Naive thymus-derived CD8-positive, alpha-beta T cell (primary cell): ENCODE measurements around the gene BEAN1. TPM values are rescaled to one million over a fixed set of nuclear protein-coding genes. Genes with fewer than 3 reads are reported as not detected.
"Not testable (repeated sequence)": the region's sequence is repeated elsewhere in the genome, so short reads cannot be mapped to it uniquely, and the experiment has no call there.

Source experiments
- ATAC-seq, 2 donors: fragments of 150-1000 bp; cut with Tn5 transposase in 1 of 2; sonication (Bioruptor Pico), chemical (Tn5 transposase) in 1 of 2; 1 replicate in 1 of 2; 2 replicates in 1 of 2; pipeline ENCODE4 v1.10.0; 2021; ENCODE audit warnings: mild to moderate bottlenecking in 2 of 2, moderate library complexity in 2 of 2
- POLR2A ChIA-PET: fragments of 350-600 bp; sonication (Branson Sonifier 250); formaldehyde crosslinking; loops from one replicate; lab custom pipeline; 2021; ENCODE audit warnings: antibody characterized with exemption; lab: Charles Lee
- DNase-seq, 10 donors: peaks; one replicate each; pipeline versions ENCODE4 v3.0.0 to v3.0.0-alpha.2; 2020 to 2022
- H3K27ac Mint-ChIP-seq, 10 donors: one replicate each; pipeline ENCODE4 v1.8.0; 2020 to 2022; ENCODE audit warnings: mild to moderate bottlenecking in 10 of 10, mixed read lengths in 10 of 10, moderate library complexity in 4 of 10, inconsistent platforms in 1 of 10
- H3K27me3 Mint-ChIP-seq, 5 donors: one replicate each; pipeline ENCODE4 v1.8.0; 2021 to 2022; ENCODE audit warnings: mixed read lengths in 5 of 5
- H3K36me3 Mint-ChIP-seq, 3 donors: one replicate each; pipeline ENCODE4 v1.8.0; 2020 to 2022; ENCODE audit warnings: mixed read lengths in 3 of 3, mild to moderate bottlenecking in 2 of 3, inconsistent platforms in 1 of 3
- H3K4me1 Mint-ChIP-seq, 4 donors: one replicate each; pipeline ENCODE4 v1.8.0; 2021 to 2022; ENCODE audit warnings: mixed read lengths in 4 of 4
- H3K4me3 Mint-ChIP-seq, 10 donors: one replicate each; pipeline ENCODE4 v1.8.0; 2020 to 2022; ENCODE audit warnings: mild to moderate bottlenecking in 10 of 10, mixed read lengths in 10 of 10, moderate library complexity in 6 of 10, inconsistent platforms in 1 of 10
- H3K9me3 Mint-ChIP-seq, 9 donors: one replicate each; pipeline ENCODE4 v1.8.0; 2020 to 2022; ENCODE audit warnings: mixed read lengths in 9 of 9, mild to moderate bottlenecking in 3 of 9, inconsistent platforms in 1 of 9, moderate library complexity in 1 of 9
- polyA plus RNA-seq, 3 donors: library from polyadenylated mRNA; unstranded; fragments of 300-500 nt; fragmentation: Illumina TruSeq; gene quantifications; one replicate each; pipeline ENCODE4 v1.2.3, GENCODE V29; 2021
- total RNA-seq, 8 experiments: library from RNA in 2 of 8; stranded (reverse) in 2 of 8; gene quantifications; one replicate each; pipeline ENCODE4 v1.2.3 and lab custom pipeline; 2021 to 2026

BEAN1 gene
- total and polyA plus RNA-seq, 5 experiments from 2014 or later = not detected

- Mint-ChIP-seq H3K36me3 (peaks cover 0 to 3% (median 0%) of the 10 kb centered on the region in 3 donors), H3K4me1 (peaks cover 2 to 15% (median 5%) of the 10 kb centered on the region in 4 donors), H3K27ac (no peak overlapping the region), H3K9me3 (no peaks in the 10 kb centered on the region), H3K4me3 (no peak overlapping the region), H3K27me3 (no peaks in the 10 kb centered on the region)
- no peak for ATAC-seq
- DNase-seq = no peak
- POLR2A ChIA-PET = interaction anchor here (1.6 kb wide), 1 partner anchor 13 kb away, joined by 3 read pairs; no protein-coding TSS in a partner anchor
Measured at GRCh38 chr16:66507731-66508239, 80.7 kb downstream of the BEAN1 start.

- peaks cover 0 to 3% (median 0%) of the 10 kb centered on the region in 3 donors for H3K36me3 Mint-ChIP-seq
- H3K27ac Mint-ChIP-seq = no peak overlapping the region
- no peaks in the 10 kb centered on the region for H3K27me3 Mint-ChIP-seq
- H3K9me3 Mint-ChIP-seq = no peaks in the 10 kb centered on the region
- DNase-seq (no peak), ATAC-seq (no peak)
- H3K4me3 Mint-ChIP-seq = no peak overlapping the region
- H3K4me1 Mint-ChIP-seq = peaks cover 4 to 14% (median 5%) of the 10 kb centered on the region in 4 donors
- POLR2A ChIA-PET = interaction anchor here (1.6 kb wide), 1 partner anchor 12 kb away, joined by 3 read pairs; no protein-coding TSS in a partner anchor
Measured at GRCh38 chr16:66508248-66508913, 81.3 kb downstream of the BEAN1 start.

DNA sequence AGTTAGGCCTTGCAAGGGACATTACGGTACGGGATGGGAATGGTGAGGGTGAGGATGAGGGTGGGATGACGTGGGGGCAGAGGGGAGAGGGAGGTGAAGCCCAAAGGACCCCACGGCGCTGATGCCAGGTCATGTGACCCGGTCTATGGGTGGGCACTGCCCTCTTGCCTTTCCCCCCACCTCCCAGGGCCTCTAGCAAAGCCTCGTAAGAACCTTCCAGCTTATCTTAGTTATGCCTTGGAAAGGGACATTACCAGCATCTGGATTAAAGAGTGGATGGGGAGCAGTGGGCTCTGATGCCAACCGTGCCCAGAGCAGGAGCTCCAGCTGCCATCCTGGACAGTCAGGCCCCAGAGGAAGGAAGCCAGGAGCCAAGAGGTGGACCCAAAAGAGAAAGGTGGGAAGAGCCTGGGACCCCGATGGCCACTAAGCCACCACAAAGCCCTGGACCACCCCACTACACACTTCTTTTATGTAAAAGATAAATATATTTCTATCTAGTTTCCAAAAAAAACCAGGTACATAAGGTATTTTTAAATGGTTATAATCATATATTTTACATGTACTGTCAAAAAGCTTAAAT, 81.9 kb downstream of the BEAN1 start:
- H3K36me3 Mint-ChIP-seq = peaks cover 0 to 3% (median 0%) of the 10 kb centered on the region in 3 donors
- POLR2A ChIA-PET = interaction anchor here (1.6 kb wide), 1 partner anchor 11 kb away, joined by 3 read pairs; no protein-coding TSS in a partner anchor
- ATAC-seq (no peak), DNase-seq (peak in 1 of 10 donors; percentile 28)
- no peaks in the 10 kb centered on the region for H3K27me3 Mint-ChIP-seq
- H3K4me3 Mint-ChIP-seq = no peak overlapping the region
- peaks cover 4 to 14% (median 6%) of the 10 kb centered on the region in 4 donors for H3K4me1 Mint-ChIP-seq
- no peak overlapping the region for H3K27ac Mint-ChIP-seq
- H3K9me3 Mint-ChIP-seq = no peaks in the 10 kb centered on the region

- POLR2A ChIA-PET = no interaction called here
- DNase-seq = peak in 1 of 10 donors; percentile 40
- Mint-ChIP-seq H3K4me3 (no peak overlapping the region), H3K27me3 (no peaks in the 10 kb centered on the region), H3K36me3 (peaks cover 0 to 3% (median 0%) of the 10 kb centered on the region in 3 donors), H3K4me1 (peaks cover 4 to 16% (median 7%) of the 10 kb centered on the region in 4 donors), H3K9me3 (no peaks in the 10 kb centered on the region), H3K27ac (no peak overlapping the region)
- ATAC-seq = no peak
Measured at GRCh38 chr16:66509576-66509975, 82.5 kb downstream of the BEAN1 start.

- POLR2A ChIA-PET = interaction anchor here (1.1 to 1.3 kb wide), 2 partner anchors 23 to 42 kb away, joined by 3 read pairs; partner anchors contain the start of gene CKLF
- Mint-ChIP-seq H3K4me3 (no peak overlapping the region), H3K4me1 (peaks cover 6 to 23% (median 12%) of the 10 kb centered on the region in 4 donors), H3K27me3 (no peaks in the 10 kb centered on the region), H3K27ac (no peak overlapping the region), H3K36me3 (peaks cover 0 to 3% (median 0%) of the 10 kb centered on the region in 3 donors), H3K9me3 (no peaks in the 10 kb centered on the region)
- ATAC-seq (no peak), DNase-seq (peak in 1 of 10 donors; percentile 34)
Measured at GRCh38 chr16:66510298-66510697, 83.2 kb downstream of the BEAN1 start.

DNA sequence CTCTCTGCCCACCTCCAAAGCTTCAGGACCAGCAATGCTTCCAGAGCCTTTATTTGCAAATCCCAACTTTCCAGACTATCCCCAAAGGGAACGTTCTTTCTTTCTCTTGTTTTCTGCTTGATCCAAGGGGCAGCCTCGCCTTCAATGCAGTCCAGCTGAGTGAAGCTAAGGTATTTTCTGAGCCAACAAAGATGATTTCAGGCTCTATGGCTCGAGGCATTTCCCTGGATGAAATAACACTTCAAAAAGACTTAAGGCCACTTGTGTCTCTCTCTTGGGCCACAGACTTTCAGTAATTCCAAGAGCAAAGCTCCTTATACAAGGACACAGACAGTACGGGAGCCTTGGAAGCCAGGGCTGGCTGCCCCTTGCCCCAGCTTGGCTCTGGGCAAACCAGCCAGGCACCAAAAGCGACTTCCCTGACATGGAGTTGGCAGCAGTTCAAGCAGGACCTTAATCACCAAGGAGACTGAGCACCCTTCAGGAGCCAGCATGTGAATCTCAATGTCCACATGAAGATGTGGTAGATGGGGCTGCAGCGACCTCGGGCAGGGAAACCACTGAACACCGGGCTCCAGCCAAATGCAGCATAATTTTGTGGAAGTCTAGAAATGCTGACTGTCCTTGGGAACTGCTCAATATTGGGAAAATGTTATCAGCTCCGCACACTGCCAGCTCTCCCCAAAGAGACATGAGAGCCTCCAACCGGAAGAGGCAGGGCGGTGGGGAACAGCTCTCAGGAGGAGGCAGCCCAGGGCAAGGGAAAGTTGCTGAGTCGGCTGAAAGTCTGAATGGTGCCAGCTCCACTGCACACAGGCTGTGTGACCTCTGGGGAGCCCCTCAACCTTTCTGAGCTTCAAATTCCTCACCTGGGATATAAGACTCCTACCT, 83.9 kb downstream of the BEAN1 start:
- ATAC-seq = no peak
- no peak overlapping the region for H3K27ac Mint-ChIP-seq
- H3K4me1 Mint-ChIP-seq = peaks cover 8 to 29% (median 18%) of the 10 kb centered on the region in 4 donors
- no peaks in the 10 kb centered on the region for H3K27me3 Mint-ChIP-seq
- no peaks in the 10 kb centered on the region for H3K9me3 Mint-ChIP-seq
- H3K36me3 Mint-ChIP-seq = peaks cover 0 to 3% (median 0%) of the 10 kb centered on the region in 3 donors
- POLR2A ChIA-PET = interaction anchor here (1.1 to 1.3 kb wide), 2 partner anchors 24 to 42 kb away, joined by 3 read pairs; partner anchors contain the start of gene CKLF
- peak in 1 of 10 donors; percentile 13 for DNase-seq
- H3K4me3 Mint-ChIP-seq = no peak overlapping the region

DNA sequence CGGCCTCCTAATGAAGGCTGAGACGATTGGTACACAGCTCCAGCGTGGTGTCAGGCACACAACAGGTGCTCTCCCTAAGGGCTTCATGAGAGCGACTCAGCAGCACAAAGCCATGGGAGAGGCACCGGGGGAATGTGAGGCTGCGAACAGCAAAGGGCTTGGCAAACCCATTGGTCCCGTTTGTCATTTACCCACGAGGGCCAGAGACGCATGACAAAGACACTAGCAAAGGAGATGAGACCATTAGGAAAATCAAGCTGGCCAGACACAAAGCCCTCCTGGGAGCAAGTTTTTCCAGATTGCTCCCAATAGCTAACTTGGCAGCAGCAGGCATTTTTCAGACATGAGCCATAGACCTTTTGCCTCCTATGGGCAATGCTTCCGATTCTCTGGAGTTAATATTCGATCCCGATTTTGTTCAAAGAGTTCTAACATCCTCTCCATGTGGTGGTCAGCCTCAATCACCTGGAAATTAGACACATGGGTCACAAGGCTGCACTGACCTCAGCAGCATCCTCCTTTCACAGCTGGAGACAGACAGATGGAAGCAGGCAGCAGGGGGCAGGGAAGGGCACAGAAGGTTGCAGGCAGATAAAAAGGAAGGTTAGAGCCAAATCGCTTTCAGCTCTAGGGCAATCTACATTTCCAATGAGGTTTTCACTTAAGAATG, 84.6 kb downstream of the BEAN1 start:
- Mint-ChIP-seq H3K4me1 (peaks cover 13 to 37% (median 26%) of the 10 kb centered on the region in 4 donors), H3K4me3 (no peak overlapping the region), H3K9me3 (no peaks in the 10 kb centered on the region), H3K36me3 (peaks cover 0 to 3% (median 0%) of the 10 kb centered on the region in 3 donors), H3K27me3 (no peaks in the 10 kb centered on the region), H3K27ac (peak overlapping the region in 2 of 10 donors; percentile 34 to 75)
- POLR2A ChIA-PET = interaction anchor here (1.1 to 1.3 kb wide), 5 partner anchors 10 to 41 kb away, joined by 3 to 4 read pairs (median 3); partner anchors contain the start of gene CKLF
- peak in 1 of 10 donors; percentile 60 for DNase-seq
- no peak for ATAC-seq

- H3K27ac Mint-ChIP-seq = peak overlapping the region in 6 of 10 donors; percentile 33 to 77 (median 54)
Measured at GRCh38 chr16:66512272-66513110, 85.4 kb downstream of the BEAN1 start.

GRCh38 chr16:66513111-66513723, 86.1 kb downstream of the BEAN1 start:
- no peak overlapping the region for H3K4me3 Mint-ChIP-seq

More at GRCh38 chr16:66512272-66513110, 85.4 kb downstream of the BEAN1 start:
- DNase-seq = peak in 1 of 10 donors; percentile 28
- Mint-ChIP-seq H3K4me3 (peak overlapping the region in 1 of 10 donors; percentile 2), H3K4me1 (peaks cover 17 to 45% (median 34%) of the 10 kb centered on the region in 4 donors), H3K27me3 (no peaks in the 10 kb centered on the region), H3K36me3 (peaks cover 0 to 3% (median 0%) of the 10 kb centered on the region in 3 donors), H3K9me3 (no peaks in the 10 kb centered on the region)
- ATAC-seq = no peak
- POLR2A ChIA-PET = interaction anchor here (1.1 to 1.3 kb wide), 4 partner anchors 9 to 38 kb away, joined by 3 to 4 read pairs (median 4); no protein-coding TSS in a partner anchor

DNA sequence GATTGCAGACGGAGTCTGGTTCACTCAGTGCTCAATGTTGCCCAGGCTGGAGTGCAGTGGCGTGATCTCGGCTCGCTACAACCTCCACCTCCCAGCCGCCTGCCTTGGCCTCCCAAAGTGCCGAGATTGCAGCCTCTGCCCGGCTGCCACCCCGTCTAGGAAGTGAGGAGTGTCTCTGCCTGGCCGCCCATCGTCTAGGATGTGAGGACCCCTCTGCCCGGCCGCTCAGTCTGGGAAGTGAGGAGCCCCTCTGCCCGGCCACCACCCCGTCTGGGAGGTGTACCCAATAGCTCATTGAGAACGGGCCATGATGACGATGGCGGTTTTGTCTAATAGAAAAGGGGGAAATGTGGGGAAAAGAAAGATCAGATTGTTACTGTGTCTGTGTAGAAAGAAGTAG, 87.3 kb downstream of the BEAN1 start:
- POLR2A ChIA-PET = interaction anchor here (2.0 kb wide), 1 partner anchor 10 kb away, joined by 9 read pairs; no protein-coding TSS in a partner anchor
- not testable (repeated sequence) for H3K27me3 Mint-ChIP-seq, ATAC-seq, H3K36me3 Mint-ChIP-seq, H3K4me3 Mint-ChIP-seq, H3K9me3 Mint-ChIP-seq
- DNase-seq = peak in 1 of 10 donors; percentile 22
- Mint-ChIP-seq H3K4me1 (peaks cover 18 to 58% (median 42%) of the 10 kb centered on the region in 4 donors), H3K27ac (peak overlapping the region in 1 of 10 donors; percentile 31)

More at GRCh38 chr16:66513111-66513723, 86.1 kb downstream of the BEAN1 start:
- H3K27me3 Mint-ChIP-seq = no peaks in the 10 kb centered on the region
- H3K9me3 Mint-ChIP-seq = no peaks in the 10 kb centered on the region
- ATAC-seq (no peak), DNase-seq (no peak)
- H3K4me1 Mint-ChIP-seq = peaks cover 18 to 51% (median 38%) of the 10 kb centered on the region in 4 donors
- H3K27ac Mint-ChIP-seq = peak overlapping the region in 5 of 10 donors; percentile 11 to 77 (median 58)
- POLR2A ChIA-PET = interaction anchor here (1.1 kb wide), 1 partner anchor 38 kb away, joined by 3 read pairs; no protein-coding TSS in a partner anchor
- peaks cover 0 to 3% (median 0%) of the 10 kb centered on the region in 3 donors for H3K36me3 Mint-ChIP-seq
